Lower lobe of right lung (tissue), 2 donors: Measurements from ENCODE around the gene PTPRE. TPM values are rescaled to one million over a fixed set of nuclear protein-coding genes. Genes with fewer than 3 reads are reported as not detected.

Source experiments
- ATAC-seq, 2 donors: fragments of 200-7000 bp; cut with Tn5 transposase; one replicate each; pipeline ENCODE4 v1.9.1; 2020 to 2022; ENCODE audit warnings: mild to moderate bottlenecking in 2 of 2, moderate library complexity in 2 of 2
- DNase-seq: peaks from one replicate; pipeline ENCODE4 v3.0.0-alpha.2; 2020
- H3K27ac ChIP-seq: fragments of 200-600 bp; one replicate; pipeline ENCODE4 v1.8.0; 2022
- H3K27me3 ChIP-seq: fragments of 200-600 bp; one replicate; pipeline ENCODE4 v1.8.0; 2022; ENCODE audit warnings: low read depth
- H3K36me3 ChIP-seq: fragments of 200-600 bp; one replicate; pipeline ENCODE4 v1.8.0; 2022; ENCODE audit warnings: mild to moderate bottlenecking
- H3K4me1 ChIP-seq: fragments of 200-600 bp; one replicate; pipeline ENCODE4 v1.8.0; 2022
- H3K4me3 ChIP-seq: fragments of 200-600 bp; one replicate; pipeline ENCODE4 v1.8.0; 2022; ENCODE audit warnings: mild to moderate bottlenecking
- H3K9me3 ChIP-seq: fragments of 200-600 bp; one replicate; pipeline ENCODE4 v1.8.0; 2022
- CTCF ChIP-seq: fragments of 200-600 bp; IDR thresholded peaks from one replicate; pipeline ENCODE4 v1.8.0; 2022; ENCODE audit warnings: antibody characterized with exemption, mild to moderate bottlenecking
- intact Hi-C: fragments of 100-400 bp; cut with DNase I; formaldehyde crosslinking; loops from one replicate; pipeline ENCODE4 v1.11.0; 2022
- total RNA-seq: library from RNA; stranded (reverse); fragmentation: NEBNext Ultra II Directional; extraction: Animal tissue kit (Norgen Biotek cat#: 25700); gene quantifications from one replicate; pipeline ENCODE4 v1.2.1, GENCODE V29; 2021
- donor health status: DM: no; HTN: yes; CAD: no; lungs with severe emphysema.

PTPRE gene
- total RNA-seq, 1 donor from 2014 or later, result 60.5 TPM

GRCh38 chr10:128110339-128110738 lies 203.4 kb downstream of the PTPRE start:
- no peaks in the 10 kb centered on the region for H3K4me1 ChIP-seq
- ATAC-seq (no peak), DNase-seq (no peak)
- intact Hi-C loops, result no loop called here
- H3K27ac ChIP-seq, result no peak overlapping the region
- no peak for TF ChIP-seq CTCF
- no peaks in the 10 kb centered on the region for H3K36me3 ChIP-seq
- no peak overlapping the region for H3K4me3 ChIP-seq
- no peaks in the 10 kb centered on the region for H3K27me3 ChIP-seq
- no peaks in the 10 kb centered on the region for H3K9me3 ChIP-seq

GRCh38 chr10:128111696-128112095 lies 204.8 kb downstream of the PTPRE start:
- TF ChIP-seq CTCF, result no peak
- no peak overlapping the region for H3K27ac ChIP-seq
- no peak overlapping the region for H3K4me3 ChIP-seq
- no peaks in the 10 kb centered on the region for H3K36me3 ChIP-seq
- DNase-seq (no peak), ATAC-seq (no peak)
- intact Hi-C loops, result no loop called here
- no peaks in the 10 kb centered on the region for H3K9me3 ChIP-seq
- no peaks in the 10 kb centered on the region for H3K4me1 ChIP-seq
- no peaks in the 10 kb centered on the region for H3K27me3 ChIP-seq

GRCh38 chr10:128113026-128113425 lies 206.1 kb downstream of the PTPRE start:
- H3K36me3 ChIP-seq, result no peaks in the 10 kb centered on the region
- no peak for DNase-seq
- ATAC-seq, result no peak

GRCh38 chr10:128114901-128115300 lies 208.0 kb downstream of the PTPRE start:
- H3K9me3 ChIP-seq, result no peaks in the 10 kb centered on the region
- no peaks in the 10 kb centered on the region for H3K4me1 ChIP-seq
- no peak for TF ChIP-seq CTCF
- no peaks in the 10 kb centered on the region for H3K36me3 ChIP-seq
- H3K27ac ChIP-seq, result no peak overlapping the region
- no peaks in the 10 kb centered on the region for H3K27me3 ChIP-seq
- DNase-seq, result no peak
- no peak for ATAC-seq
- intact Hi-C loops, result no loop called here
- H3K4me3 ChIP-seq, result no peak overlapping the region

More at GRCh38 chr10:128113026-128113425, 206.1 kb downstream of the PTPRE start:
- no peaks in the 10 kb centered on the region for H3K9me3 ChIP-seq
- intact Hi-C loops, result no loop called here
- no peak overlapping the region for H3K27ac ChIP-seq
- H3K4me3 ChIP-seq, result no peak overlapping the region
- H3K4me1 ChIP-seq, result no peaks in the 10 kb centered on the region
- TF ChIP-seq CTCF, result no peak
- H3K27me3 ChIP-seq, result no peaks in the 10 kb centered on the region

GRCh38 chr10:128115356-128115755 lies 208.5 kb downstream of the PTPRE start:
- Histone ChIP-seq H3K9me3 (no peaks in the 10 kb centered on the region), H3K4me3 (no peak overlapping the region), H3K27ac (no peak overlapping the region), H3K36me3 (no peaks in the 10 kb centered on the region), H3K4me1 (no peaks in the 10 kb centered on the region), H3K27me3 (no peaks in the 10 kb centered on the region)
- ATAC-seq (no peak), DNase-seq (no peak)
- intact Hi-C loops, result no loop called here
- TF ChIP-seq CTCF, result no peak

- no peak for ATAC-seq
Measured at GRCh38 chr10:128116187-128116586, 209.3 kb downstream of the PTPRE start.

More at GRCh38 chr10:128116187-128116586, 209.3 kb downstream of the PTPRE start:
- Histone ChIP-seq H3K4me1 (no peaks in the 10 kb centered on the region), H3K27me3 (no peaks in the 10 kb centered on the region), H3K9me3 (no peaks in the 10 kb centered on the region), H3K4me3 (no peak overlapping the region), H3K27ac (no peak overlapping the region), H3K36me3 (no peaks in the 10 kb centered on the region)
- intact Hi-C loops, result no loop called here
- DNase-seq, result no peak
- no peak for TF ChIP-seq CTCF
